Activated T-cell treated with anti-CD3 and anti-CD28 coated beads for 1 hour (primary cell): ENCODE results near the gene UBE2D2.

Source experiments
- DNase-seq: peaks from one replicate; pipeline ENCODE4 v3.0.0-alpha.2; 2020; ENCODE audit warnings: low read depth

The UBE2D2 gene

GRCh38 chr5:139636207-139636792 lies 75.2 kb downstream of the UBE2D2 start:
- no peak for DNase-seq

GRCh38 chr5:139636975-139637408 lies 75.9 kb downstream of the UBE2D2 start:
- no peak for DNase-seq

GRCh38 chr5:139637438-139638089 lies 76.4 kb downstream of the UBE2D2 start:
- DNase-seq, result peak; percentile 37

- no peak for DNase-seq
These were observed 77.1 kb downstream of the UBE2D2 start for GRCh38 chr5:139638090-139638735.

GRCh38 chr5:139638736-139639618 lies 77.8 kb downstream of the UBE2D2 start:
- DNase-seq, result no peak

GRCh38 chr5:139639619-139640380 lies 78.7 kb downstream of the UBE2D2 start:
- no peak for DNase-seq

GRCh38 chr5:139640421-139641115 lies 79.4 kb downstream of the UBE2D2 start:
- DNase-seq, result no peak

- DNase-seq, result no peak
These were observed 80.3 kb downstream of the UBE2D2 start for GRCh38 chr5:139641116-139642080.

GRCh38 chr5:139642213-139642612 lies 81.1 kb downstream of the UBE2D2 start:
- no peak for DNase-seq

GRCh38 chr5:139642891-139643871 lies 82.0 kb downstream of the UBE2D2 start:
- DNase-seq, result no peak

GRCh38 chr5:139644001-139644456 lies 82.9 kb downstream of the UBE2D2 start:
- no peak for DNase-seq

- no peak for DNase-seq
These were observed 83.7 kb downstream of the UBE2D2 start for GRCh38 chr5:139644646-139645429.

- DNase-seq, result no peak
These were observed 84.3 kb downstream of the UBE2D2 start for GRCh38 chr5:139645430-139645871.

- no peak for DNase-seq
These were observed 85.0 kb downstream of the UBE2D2 start for GRCh38 chr5:139646111-139646510.

- DNase-seq, result no peak
These were observed 85.9 kb downstream of the UBE2D2 start for GRCh38 chr5:139646912-139647505.

GRCh38 chr5:139647506-139648204 lies 86.5 kb downstream of the UBE2D2 start:
- no peak for DNase-seq
